OCI-LY7 (cell line): Measurements from ENCODE around the gene MRM1. TPM values are rescaled to one million over a fixed set of nuclear protein-coding genes. Genes with fewer than 3 reads are reported as not detected.

Source experiments
- BruUV-seq: library from RNA; stranded (reverse); fragments of 400-500 nt; replicated peaks from 2 replicates; lab custom pipeline; 2021; lab: Mats Ljungman, UMichigan
- CTCF ChIA-PET: fragments of 300-600 bp; sonication (Branson Sonifier 250); formaldehyde crosslinking; loops from one replicate; lab custom pipeline; 2022; ENCODE audit warnings: antibody characterized with exemption; ENCODE audit not compliant: unreplicated experiment; lab: Charles Lee
- POLR2A ChIA-PET: fragments of 300-600 bp; sonication (Branson Sonifier 250); formaldehyde crosslinking; loops from one replicate; lab custom pipeline; 2022; ENCODE audit warnings: antibody characterized with exemption; lab: Charles Lee
- DNase-seq: peaks from one replicate; pipeline ENCODE4 v3.0.0-alpha.2; 2015; ENCODE audit warnings: low spot score
- H2AFZ ChIP-seq: fragments of 200-600 bp; sonication (generic), shearing (Covaris generic); 2 replicates; pipeline ENCODE4 v1.6.1; 2014; ENCODE audit warnings: mild to moderate bottlenecking, antibody characterized with exemption, low read length, moderate library complexity
- H3K27ac ChIP-seq: fragments of 200-600 bp; sonication (generic); 2 replicates; pipeline ENCODE4 v1.5.1; 2014; ENCODE audit warnings: mixed run types, low read depth, mild to moderate bottlenecking, moderate library complexity, low read length, inconsistent platforms; ENCODE audit not compliant: poor library complexity, severe bottlenecking
- H3K36me3 ChIP-seq: fragments of 200-600 bp; sonication (generic); 2 replicates; pipeline ENCODE4 v1.6.1; 2014; ENCODE audit warnings: mild to moderate bottlenecking, antibody characterized with exemption, low read length, moderate library complexity, mixed read lengths; ENCODE audit not compliant: insufficient read depth
- H3K4me1 ChIP-seq: fragments of 200-600 bp; sonication (generic); 2 replicates; pipeline ENCODE4 v1.5.1; 2014; ENCODE audit warnings: mild to moderate bottlenecking, low read length; ENCODE audit not compliant: insufficient read depth, poor library complexity, severe bottlenecking
- H3K4me2 ChIP-seq: fragments of 200-600 bp; sonication (generic); 2 replicates; pipeline ENCODE4 v1.6.1; 2014; ENCODE audit warnings: mild to moderate bottlenecking, low read length
- H3K4me3 ChIP-seq: fragments of 200-600 bp; sonication (generic); 2 replicates; pipeline ENCODE4 v1.5.1; 2014; ENCODE audit warnings: mild to moderate bottlenecking, low read depth, low read length; ENCODE audit not compliant: poor library complexity, severe bottlenecking
- H3K79me2 ChIP-seq: fragments of 200-600 bp; sonication (generic); 2 replicates; pipeline ENCODE4 v1.6.1; 2016; ENCODE audit warnings: low read depth, mild to moderate bottlenecking, low read length, moderate library complexity, mixed read lengths; ENCODE audit not compliant: insufficient read depth
- H3K9me2 ChIP-seq: fragments of 200-600 bp; sonication (generic); 2 replicates; pipeline ENCODE4 v1.6.1; 2016; ENCODE audit warnings: mild to moderate bottlenecking, low read length, mixed read lengths; ENCODE audit not compliant: insufficient read depth
- H3K9me3 ChIP-seq: fragments of 200-600 bp; sonication (generic); 2 replicates; pipeline ENCODE4 v1.6.1; 2014; ENCODE audit warnings: mild to moderate bottlenecking, mixed run types, low read length, mixed read lengths
- H4K20me1 ChIP-seq: fragments of 200-600 bp; sonication (generic); 2 replicates; pipeline ENCODE4 v1.6.1; 2014; ENCODE audit warnings: mild to moderate bottlenecking, antibody characterized with exemption, low read length, moderate library complexity, mixed read lengths; ENCODE audit not compliant: insufficient read depth
- CTCF ChIP-seq: fragments of 200-600 bp; sonication (generic); conservative IDR thresholded peaks from 2 replicates; pipeline ENCODE4 v1.5.1; 2014; ENCODE audit warnings: mild to moderate bottlenecking, antibody characterized with exemption, low read length, moderate library complexity, mixed read lengths
- EZH2phosphoT487 ChIP-seq: fragments of 200-600 bp; sonication (generic); IDR thresholded peaks from 2 replicates; pipeline ENCODE4 v1.6.1; 2018; ENCODE audit warnings: low read depth, borderline replicate concordance, mild to moderate bottlenecking, mixed run types, antibody characterized with exemption, low read length, moderate library complexity, mixed read lengths
- intact Hi-C: fragments of 100-400 bp; cut with micrococcal nuclease; formaldehyde crosslinking; loops from one replicate; pipeline ENCODE4 v1.10.0; 2022; ENCODE audit not compliant: unreplicated experiment
- total RNA-seq, 2 experiments: library from RNA; depleted of rRNA in 1 of 2; stranded (reverse); fragments of >200 nt in 1 of 2; shearing (Covaris generic) in 1 of 2; gene quantifications; 2 replicates each; pipeline ENCODE4 v1.2.3, GENCODE V29; 2014 to 2022

MRM1 gene
- total RNA-seq, 2 experiments from 2014 or later = 22.5 to 22.6 TPM

- Histone ChIP-seq H2AFZ (no peak overlapping the region), H3K4me1 (peaks cover 9% of the 10 kb centered on the region), H3K27ac (no peak overlapping the region), H3K79me2 (no peaks in the 10 kb centered on the region), H3K36me3 (peaks cover 17% of the 10 kb centered on the region; the same call in 1 of the 2 replicates), H4K20me1 (peaks cover 5% of the 10 kb centered on the region; the same call in 1 of the 2 replicates), H3K9me3 (no peaks in the 10 kb centered on the region), H3K4me3 (no peak overlapping the region), H3K9me2 (no peaks in the 10 kb centered on the region), H3K4me2 (no peak overlapping the region)
- BruUV-seq = no TSS peak
- ChIA-PET POLR2A (interaction anchor here (0.5 to 0.7 kb wide), 2 partner anchors 94 to 634 kb away, joined by 3 read pairs; no protein-coding TSS in a partner anchor), CTCF (no interaction called here)
- no peak for DNase-seq
- intact Hi-C loops = no loop called here
- TF ChIP-seq EZH2phosphoT487 = no peak
- no peak for TF ChIP-seq CTCF
Measured at GRCh38 chr17:36612323-36612722, 10.9 kb downstream of the MRM1 start.

- H3K27ac ChIP-seq = no peak overlapping the region
- peaks cover 5% of the 10 kb centered on the region; the same call in 1 of the 2 replicates for H4K20me1 ChIP-seq
- no peak overlapping the region for H3K4me2 ChIP-seq
- H3K4me3 ChIP-seq = no peak overlapping the region
- peaks cover 9% of the 10 kb centered on the region for H3K4me1 ChIP-seq
- BruUV-seq = no TSS peak
- no peak for DNase-seq
- TF ChIP-seq EZH2phosphoT487 = no peak
- no peak for TF ChIP-seq CTCF
- intact Hi-C loops = no loop called here
- ChIA-PET POLR2A (no interaction called here), CTCF (no interaction called here)
- H3K9me2 ChIP-seq = no peaks in the 10 kb centered on the region
- H2AFZ ChIP-seq = no peak overlapping the region
- no peaks in the 10 kb centered on the region for H3K9me3 ChIP-seq
- H3K36me3 ChIP-seq = peaks cover 9% of the 10 kb centered on the region; the same call in 1 of the 2 replicates
- no peaks in the 10 kb centered on the region for H3K79me2 ChIP-seq
Measured at GRCh38 chr17:36613155-36613554, 11.8 kb downstream of the MRM1 start.

- BruUV-seq = no TSS peak
- H4K20me1 ChIP-seq = peaks cover under 1% of the 10 kb centered on the region; the same call in 1 of the 2 replicates
Measured at GRCh38 chr17:36614081-36614480, 12.7 kb downstream of the MRM1 start.

More at GRCh38 chr17:36614081-36614480, 12.7 kb downstream of the MRM1 start:
- H3K36me3 ChIP-seq = peaks cover under 1% of the 10 kb centered on the region; the same call in 1 of the 2 replicates
- H3K79me2 ChIP-seq = no peaks in the 10 kb centered on the region
- no peak overlapping the region for H3K27ac ChIP-seq
- H3K9me3 ChIP-seq = no peaks in the 10 kb centered on the region
- no peak overlapping the region for H3K4me2 ChIP-seq
- no peaks in the 10 kb centered on the region for H3K9me2 ChIP-seq
- intact Hi-C loops = no loop called here
- no peak overlapping the region for H3K4me3 ChIP-seq
- no peak for DNase-seq
- ChIA-PET POLR2A (no interaction called here), CTCF (no interaction called here)
- no peak overlapping the region for H2AFZ ChIP-seq
- TF ChIP-seq EZH2phosphoT487 (no peak), CTCF (no peak)
- H3K4me1 ChIP-seq = peaks cover 3% of the 10 kb centered on the region
